Tibial nerve (tissue), 4 donors: ENCODE measurements around the gene SEPTIN12.

Source experiments
- EP300 ChIP-seq, 2 donors: sonication (generic); formaldehyde crosslinking; IDR thresholded peaks; one replicate each; pipeline ENCODE4 v1.6.1; 2017; ENCODE audit warnings: antibody characterized with exemption in 2 of 2, mild to moderate bottlenecking in 1 of 2
- TF ChIP-seq, protein P1 (sequence below), 5 experiments: fragments of 200-600 bp in 3 of 5; fragments of 450-650 bp in 2 of 5; sonication (generic) in 3 of 5; IDR thresholded peaks; one replicate each; pipeline ENCODE4 v1.5.1; 2016 to 2019; ENCODE audit warnings: antibody characterized with exemption in 5 of 5, mild to moderate bottlenecking in 3 of 5, moderate library complexity in 2 of 5

- TF ChIP-seq, protein P1, sequence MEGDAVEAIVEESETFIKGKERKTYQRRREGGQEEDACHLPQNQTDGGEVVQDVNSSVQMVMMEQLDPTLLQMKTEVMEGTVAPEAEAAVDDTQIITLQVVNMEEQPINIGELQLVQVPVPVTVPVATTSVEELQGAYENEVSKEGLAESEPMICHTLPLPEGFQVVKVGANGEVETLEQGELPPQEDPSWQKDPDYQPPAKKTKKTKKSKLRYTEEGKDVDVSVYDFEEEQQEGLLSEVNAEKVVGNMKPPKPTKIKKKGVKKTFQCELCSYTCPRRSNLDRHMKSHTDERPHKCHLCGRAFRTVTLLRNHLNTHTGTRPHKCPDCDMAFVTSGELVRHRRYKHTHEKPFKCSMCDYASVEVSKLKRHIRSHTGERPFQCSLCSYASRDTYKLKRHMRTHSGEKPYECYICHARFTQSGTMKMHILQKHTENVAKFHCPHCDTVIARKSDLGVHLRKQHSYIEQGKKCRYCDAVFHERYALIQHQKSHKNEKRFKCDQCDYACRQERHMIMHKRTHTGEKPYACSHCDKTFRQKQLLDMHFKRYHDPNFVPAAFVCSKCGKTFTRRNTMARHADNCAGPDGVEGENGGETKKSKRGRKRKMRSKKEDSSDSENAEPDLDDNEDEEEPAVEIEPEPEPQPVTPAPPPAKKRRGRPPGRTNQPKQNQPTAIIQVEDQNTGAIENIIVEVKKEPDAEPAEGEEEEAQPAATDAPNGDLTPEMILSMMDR (IDR thresholded peaks at IDR 0.05): no peak
- no peak for TF ChIP-seq EP300 (IDR thresholded peaks at IDR 0.05)
Observed at GRCh38 chr16:4769306-4769638, 18.9 kb downstream of the SEPTIN12 start.
